Lung microvascular endothelial cell (primary cell): ENCODE results near the gene SYTL1. TPM values are rescaled to one million over a fixed set of nuclear protein-coding genes. Genes with fewer than 3 reads are reported as not detected.
"Not testable (repeated sequence)": the region's sequence is repeated elsewhere in the genome, so short reads cannot be mapped to it uniquely, and the experiment has no call there.

Source experiments
- DNase-seq, 2 donors: peaks; one replicate each; pipeline versions ENCODE4 v3.0.0 to v3.0.0-alpha.2; 2010; ENCODE audit warnings: low read depth in 2 of 2
- total RNA-seq: library from RNA; depleted of rRNA; stranded (reverse); fragments of >200 nt; gene quantifications from 2 replicates; pipeline ENCODE4 v1.2.1, GENCODE V29; 2014

SYTL1 gene
- total RNA-seq, 1 donor from 2014 or later, result not detected

- no peak for DNase-seq
Measured at GRCh38 chr1:27383039-27383605, 41.3 kb downstream of the SYTL1 start, which contains the start of gene CD164L2. Gene CD164L2 (minus strand): TSS chr1:27383333. CDS start chr1:27383239, 94 bp downstream.

- DNase-seq, result no peak
Measured at GRCh38 chr1:27383661-27384060, 41.8 kb downstream of the SYTL1 start.

GRCh38 chr1:27384797-27385196 lies 43.0 kb downstream of the SYTL1 start:
- not testable (repeated sequence) for DNase-seq

- peak; percentile 43 to 60 for DNase-seq
Measured at GRCh38 chr1:27388337-27389005, 46.6 kb downstream of the SYTL1 start.

GRCh38 chr1:27391511-27392095 lies 49.8 kb downstream of the SYTL1 start:
- peak; percentile 49 to 88 for DNase-seq

- DNase-seq, result peak; percentile 93 to 94
Measured at GRCh38 chr1:27392096-27392777, 50.4 kb downstream of the SYTL1 start, which contains the start of gene GPR3. Gene GPR3 (plus strand): TSS chr1:27392622. CDS start chr1:27393799, 1,177 bp downstream.

GRCh38 chr1:27392778-27393635 lies 51.2 kb downstream of the SYTL1 start:
- no peak for DNase-seq

- DNase-seq, result no peak
Measured at GRCh38 chr1:27393641-27394281, 51.9 kb downstream of the SYTL1 start.

GRCh38 chr1:27394282-27394658 lies 52.4 kb downstream of the SYTL1 start:
- DNase-seq, result no peak

- DNase-seq, result no peak
Measured at GRCh38 chr1:27394925-27395324, 53.1 kb downstream of the SYTL1 start.

GRCh38 chr1:27395441-27396195 lies 53.8 kb downstream of the SYTL1 start:
- DNase-seq, result peak; percentile 62 to 72

- DNase-seq, result no peak
Measured at GRCh38 chr1:27397110-27397509, 55.3 kb downstream of the SYTL1 start.

GRCh38 chr1:27397749-27398148 lies 55.9 kb downstream of the SYTL1 start:
- DNase-seq, result no peak

GRCh38 chr1:27398405-27399149 lies 56.8 kb downstream of the SYTL1 start:
- no peak for DNase-seq

- no peak for DNase-seq
Measured at GRCh38 chr1:27399251-27400025, 57.6 kb downstream of the SYTL1 start.

- no peak for DNase-seq
Measured at GRCh38 chr1:27400082-27400962, 58.5 kb downstream of the SYTL1 start.

- no peak for DNase-seq
Measured at GRCh38 chr1:27400963-27401341, 59.1 kb downstream of the SYTL1 start.

- DNase-seq, result peak; percentile 77 to 78
Measured at GRCh38 chr1:27402349-27402754, 60.5 kb downstream of the SYTL1 start.
